ENCODE data around the gene EMP3. TPM values are rescaled to one million over a fixed set of nuclear protein-coding genes. Genes with fewer than 3 reads are reported as not detected.
"Not testable (repeated sequence)": the region's sequence is repeated elsewhere in the genome, so short reads cannot be mapped to it uniquely, and the experiment has no call there.

Gene EMP3
- total RNA-seq, 1 experiment from 2014 or later, result 8.9 TPM

DNA sequence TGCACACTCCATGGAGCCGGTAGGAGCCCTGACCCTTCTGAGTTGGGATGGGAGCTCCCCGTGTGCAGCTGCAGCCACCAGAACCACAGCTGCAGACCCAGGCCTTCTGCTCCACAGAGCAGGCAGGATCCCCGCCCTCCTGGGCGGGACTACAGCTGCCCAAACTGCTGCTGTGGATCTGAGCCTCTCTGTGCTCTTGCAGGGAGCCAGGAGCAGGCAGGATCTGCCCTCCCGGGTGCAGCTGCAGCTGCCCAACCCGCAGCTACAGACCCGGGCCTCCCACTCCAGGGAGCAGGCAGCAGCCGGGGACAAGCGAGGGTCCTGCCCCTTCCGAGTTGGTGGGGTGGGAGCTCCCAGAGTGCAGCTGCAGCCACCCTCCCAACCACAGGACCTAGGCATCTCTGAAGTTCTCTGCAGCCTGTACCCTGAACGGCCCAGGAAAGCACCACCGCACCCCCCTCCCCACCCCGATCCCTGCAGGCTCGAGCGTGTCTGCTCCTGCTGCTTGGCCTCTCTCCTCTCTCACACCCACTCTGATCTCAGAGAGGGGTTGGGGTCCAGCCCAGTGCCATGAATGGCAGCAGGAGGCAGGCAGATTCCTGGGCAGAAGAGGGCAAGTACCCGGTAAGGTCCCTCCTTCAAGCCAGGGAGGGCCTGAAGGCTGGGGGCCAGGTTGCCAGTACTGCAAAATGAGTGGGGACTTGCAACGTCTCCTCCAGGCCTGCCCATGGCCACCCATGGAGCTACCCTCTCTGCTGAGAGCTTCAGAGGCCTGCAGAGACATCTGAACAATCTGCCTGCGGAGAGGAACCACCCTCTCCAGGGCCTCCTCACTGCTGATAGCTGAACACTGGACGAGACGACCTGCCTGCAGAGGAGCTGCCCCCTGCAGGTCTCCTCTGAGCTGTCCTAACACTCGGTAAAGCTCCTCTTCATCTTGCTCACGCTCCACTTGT, 16.4 kb upstream of the EMP3 start:
- no peaks in the 10 kb centered on the region for H3K27me3 Mint-ChIP-seq (ENCODE audit: low read depth)
- peaks cover 8% of the 10 kb centered on the region for H3K4me1 Mint-ChIP-seq
- ChIA-PET CTCF (interaction anchor here (0.6 to 2.1 kb wide), 25 partner anchors 10 to 280 kb away, joined by 3 to 43 read pairs (median 5); partner anchors contain the start of genes KDELR1, PLA2G4C, SYNGR4 and TMEM143), POLR2A (interaction anchor here (1.7 kb wide), 1 partner anchor 38 kb away, joined by 6 read pairs; no protein-coding TSS in a partner anchor)
- TF ChIP-seq ZNF263 (CRISPR knock-in tag; IDR thresholded peaks at IDR 0.05; ENCODE audit: low read depth), result no peak
- no peak for TF ChIP-seq ESRRA (CRISPR knock-in tag; IDR thresholded peaks at IDR 0.05; ENCODE audit: borderline replicate concordance)
- TF ChIP-seq, protein P1, sequence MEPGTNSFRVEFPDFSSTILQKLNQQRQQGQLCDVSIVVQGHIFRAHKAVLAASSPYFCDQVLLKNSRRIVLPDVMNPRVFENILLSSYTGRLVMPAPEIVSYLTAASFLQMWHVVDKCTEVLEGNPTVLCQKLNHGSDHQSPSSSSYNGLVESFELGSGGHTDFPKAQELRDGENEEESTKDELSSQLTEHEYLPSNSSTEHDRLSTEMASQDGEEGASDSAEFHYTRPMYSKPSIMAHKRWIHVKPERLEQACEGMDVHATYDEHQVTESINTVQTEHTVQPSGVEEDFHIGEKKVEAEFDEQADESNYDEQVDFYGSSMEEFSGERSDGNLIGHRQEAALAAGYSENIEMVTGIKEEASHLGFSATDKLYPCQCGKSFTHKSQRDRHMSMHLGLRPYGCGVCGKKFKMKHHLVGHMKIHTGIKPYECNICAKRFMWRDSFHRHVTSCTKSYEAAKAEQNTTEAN (CRISPR knock-in tag; IDR thresholded peaks at IDR 0.05), result no peak
- TF ChIP-seq PRRX2 (CRISPR knock-in tag; IDR thresholded peaks at IDR 0.05), result no peak
- TF ChIP-seq FOXP1 (CRISPR knock-in tag; IDR thresholded peaks at IDR 0.05; ENCODE audit: borderline replicate concordance), result 0 out of 2 replicates have a peak, but pooled peaks have one; percentile 62
- ATAC-seq (peak; percentile 85), DNase-seq (ENCODE audit: low spot score) (peak; percentile 51)
- no peak overlapping the region for H3K27ac Mint-ChIP-seq
- H3K36me3 Mint-ChIP-seq, result no peaks in the 10 kb centered on the region
- H3K9me3 Mint-ChIP-seq, result no peaks in the 10 kb centered on the region
- no peak overlapping the region for H3K4me3 Mint-ChIP-seq

DNA sequence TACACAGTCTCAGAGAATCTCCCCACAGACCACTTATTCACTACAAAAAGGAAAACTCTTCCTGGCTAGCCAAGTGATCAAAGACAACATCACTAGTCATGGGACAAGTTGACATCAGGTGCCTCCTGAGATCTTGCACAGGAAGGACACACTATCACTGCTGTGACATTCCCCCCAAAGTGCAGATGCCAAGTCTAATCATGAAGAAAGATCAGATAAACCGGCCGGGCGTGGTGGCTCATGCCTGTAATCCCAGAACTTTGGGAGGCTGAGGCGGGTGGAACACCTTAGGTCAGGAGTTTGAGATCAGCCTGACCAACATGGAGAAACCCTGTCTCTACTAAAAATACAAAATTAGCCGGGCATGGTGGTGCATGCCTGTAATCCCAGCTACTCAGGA, 15.6 kb upstream of the EMP3 start:
- H3K27me3 Mint-ChIP-seq (ENCODE audit: low read depth); H3K27ac Mint-ChIP-seq; H3K36me3 Mint-ChIP-seq; H3K4me3 Mint-ChIP-seq; H3K4me1 Mint-ChIP-seq; H3K9me3 Mint-ChIP-seq; DNase-seq (ENCODE audit: low spot score); ATAC-seq: not testable (repeated sequence)
- POLR2A ChIA-PET, result interaction anchor here (1.7 kb wide), 1 partner anchor 38 kb away, joined by 6 read pairs; no protein-coding TSS in a partner anchor
- CTCF ChIA-PET, result interaction anchor here (0.8 to 2.1 kb wide), 19 partner anchors 9 to 280 kb away, joined by 3 to 43 read pairs (median 6); partner anchors contain the start of genes KDELR1, PLA2G4C, SYNGR4 and TMEM143

DNA sequence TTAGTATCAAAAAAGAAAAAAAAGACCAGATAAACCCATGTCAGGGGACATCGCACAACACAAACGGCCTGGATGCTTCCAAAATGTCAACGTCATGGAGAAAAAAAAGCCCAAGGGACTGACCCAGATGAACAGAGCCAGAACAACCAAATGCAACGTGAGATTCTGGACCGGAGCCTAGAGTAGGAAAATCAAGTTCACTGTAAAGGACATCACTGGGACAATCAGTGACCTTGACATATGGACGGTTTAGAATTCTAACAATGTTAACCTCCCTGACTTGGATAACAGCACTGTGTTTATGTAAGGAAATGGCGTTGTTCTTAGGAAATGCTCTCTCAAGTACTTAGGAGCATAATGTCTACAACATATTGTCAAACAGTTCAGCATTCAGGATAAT, 15.1 kb upstream of the EMP3 start:
- Mint-ChIP-seq H3K4me1 (peaks cover 8% of the 10 kb centered on the region), H3K9me3 (no peaks in the 10 kb centered on the region), H3K27ac (no peak overlapping the region), H3K27me3 (ENCODE audit: low read depth) (no peaks in the 10 kb centered on the region), H3K4me3 (no peak overlapping the region), H3K36me3 (no peaks in the 10 kb centered on the region)
- POLR2A ChIA-PET, result no interaction called here
- TF ChIP-seq, protein P2, sequence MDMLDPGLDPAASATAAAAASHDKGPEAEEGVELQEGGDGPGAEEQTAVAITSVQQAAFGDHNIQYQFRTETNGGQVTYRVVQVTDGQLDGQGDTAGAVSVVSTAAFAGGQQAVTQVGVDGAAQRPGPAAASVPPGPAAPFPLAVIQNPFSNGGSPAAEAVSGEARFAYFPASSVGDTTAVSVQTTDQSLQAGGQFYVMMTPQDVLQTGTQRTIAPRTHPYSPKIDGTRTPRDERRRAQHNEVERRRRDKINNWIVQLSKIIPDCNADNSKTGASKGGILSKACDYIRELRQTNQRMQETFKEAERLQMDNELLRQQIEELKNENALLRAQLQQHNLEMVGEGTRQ (CRISPR knock-in tag; IDR thresholded peaks at IDR 0.05), result no peak
- TF ChIP-seq, protein P3, sequence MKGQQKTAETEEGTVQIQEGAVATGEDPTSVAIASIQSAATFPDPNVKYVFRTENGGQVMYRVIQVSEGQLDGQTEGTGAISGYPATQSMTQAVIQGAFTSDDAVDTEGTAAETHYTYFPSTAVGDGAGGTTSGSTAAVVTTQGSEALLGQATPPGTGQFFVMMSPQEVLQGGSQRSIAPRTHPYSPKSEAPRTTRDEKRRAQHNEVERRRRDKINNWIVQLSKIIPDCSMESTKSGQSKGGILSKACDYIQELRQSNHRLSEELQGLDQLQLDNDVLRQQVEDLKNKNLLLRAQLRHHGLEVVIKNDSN (CRISPR knock-in tag; IDR thresholded peaks at IDR 0.05), result no peak
- TF ChIP-seq KAT7 (CRISPR knock-in tag; IDR thresholded peaks at IDR 0.05; ENCODE audit: borderline replicate concordance) (no peak), ZBTB21 (CRISPR knock-in tag; IDR thresholded peaks at IDR 0.05; ENCODE audit: borderline replicate concordance) (no peak), SMAD3 (CRISPR knock-in tag; IDR thresholded peaks at IDR 0.05; ENCODE audit: borderline replicate concordance) (no peak), ZNF232 (CRISPR knock-in tag; IDR thresholded peaks at IDR 0.05) (no peak)
- TF ChIP-seq, protein P4, sequence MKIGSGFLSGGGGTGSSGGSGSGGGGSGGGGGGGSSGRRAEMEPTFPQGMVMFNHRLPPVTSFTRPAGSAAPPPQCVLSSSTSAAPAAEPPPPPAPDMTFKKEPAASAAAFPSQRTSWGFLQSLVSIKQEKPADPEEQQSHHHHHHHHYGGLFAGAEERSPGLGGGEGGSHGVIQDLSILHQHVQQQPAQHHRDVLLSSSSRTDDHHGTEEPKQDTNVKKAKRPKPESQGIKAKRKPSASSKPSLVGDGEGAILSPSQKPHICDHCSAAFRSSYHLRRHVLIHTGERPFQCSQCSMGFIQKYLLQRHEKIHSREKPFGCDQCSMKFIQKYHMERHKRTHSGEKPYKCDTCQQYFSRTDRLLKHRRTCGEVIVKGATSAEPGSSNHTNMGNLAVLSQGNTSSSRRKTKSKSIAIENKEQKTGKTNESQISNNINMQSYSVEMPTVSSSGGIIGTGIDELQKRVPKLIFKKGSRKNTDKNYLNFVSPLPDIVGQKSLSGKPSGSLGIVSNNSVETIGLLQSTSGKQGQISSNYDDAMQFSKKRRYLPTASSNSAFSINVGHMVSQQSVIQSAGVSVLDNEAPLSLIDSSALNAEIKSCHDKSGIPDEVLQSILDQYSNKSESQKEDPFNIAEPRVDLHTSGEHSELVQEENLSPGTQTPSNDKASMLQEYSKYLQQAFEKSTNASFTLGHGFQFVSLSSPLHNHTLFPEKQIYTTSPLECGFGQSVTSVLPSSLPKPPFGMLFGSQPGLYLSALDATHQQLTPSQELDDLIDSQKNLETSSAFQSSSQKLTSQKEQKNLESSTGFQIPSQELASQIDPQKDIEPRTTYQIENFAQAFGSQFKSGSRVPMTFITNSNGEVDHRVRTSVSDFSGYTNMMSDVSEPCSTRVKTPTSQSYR (CRISPR knock-in tag; IDR thresholded peaks at IDR 0.05), result no peak
- TF ChIP-seq, protein P5, sequence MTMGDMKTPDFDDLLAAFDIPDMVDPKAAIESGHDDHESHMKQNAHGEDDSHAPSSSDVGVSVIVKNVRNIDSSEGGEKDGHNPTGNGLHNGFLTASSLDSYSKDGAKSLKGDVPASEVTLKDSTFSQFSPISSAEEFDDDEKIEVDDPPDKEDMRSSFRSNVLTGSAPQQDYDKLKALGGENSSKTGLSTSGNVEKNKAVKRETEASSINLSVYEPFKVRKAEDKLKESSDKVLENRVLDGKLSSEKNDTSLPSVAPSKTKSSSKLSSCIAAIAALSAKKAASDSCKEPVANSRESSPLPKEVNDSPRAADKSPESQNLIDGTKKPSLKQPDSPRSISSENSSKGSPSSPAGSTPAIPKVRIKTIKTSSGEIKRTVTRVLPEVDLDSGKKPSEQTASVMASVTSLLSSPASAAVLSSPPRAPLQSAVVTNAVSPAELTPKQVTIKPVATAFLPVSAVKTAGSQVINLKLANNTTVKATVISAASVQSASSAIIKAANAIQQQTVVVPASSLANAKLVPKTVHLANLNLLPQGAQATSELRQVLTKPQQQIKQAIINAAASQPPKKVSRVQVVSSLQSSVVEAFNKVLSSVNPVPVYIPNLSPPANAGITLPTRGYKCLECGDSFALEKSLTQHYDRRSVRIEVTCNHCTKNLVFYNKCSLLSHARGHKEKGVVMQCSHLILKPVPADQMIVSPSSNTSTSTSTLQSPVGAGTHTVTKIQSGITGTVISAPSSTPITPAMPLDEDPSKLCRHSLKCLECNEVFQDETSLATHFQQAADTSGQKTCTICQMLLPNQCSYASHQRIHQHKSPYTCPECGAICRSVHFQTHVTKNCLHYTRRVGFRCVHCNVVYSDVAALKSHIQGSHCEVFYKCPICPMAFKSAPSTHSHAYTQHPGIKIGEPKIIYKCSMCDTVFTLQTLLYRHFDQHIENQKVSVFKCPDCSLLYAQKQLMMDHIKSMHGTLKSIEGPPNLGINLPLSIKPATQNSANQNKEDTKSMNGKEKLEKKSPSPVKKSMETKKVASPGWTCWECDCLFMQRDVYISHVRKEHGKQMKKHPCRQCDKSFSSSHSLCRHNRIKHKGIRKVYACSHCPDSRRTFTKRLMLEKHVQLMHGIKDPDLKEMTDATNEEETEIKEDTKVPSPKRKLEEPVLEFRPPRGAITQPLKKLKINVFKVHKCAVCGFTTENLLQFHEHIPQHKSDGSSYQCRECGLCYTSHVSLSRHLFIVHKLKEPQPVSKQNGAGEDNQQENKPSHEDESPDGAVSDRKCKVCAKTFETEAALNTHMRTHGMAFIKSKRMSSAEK (CRISPR knock-in tag; IDR thresholded peaks at IDR 0.05; ENCODE audit: borderline replicate concordance), result no peak
- TF ChIP-seq, protein P6, sequence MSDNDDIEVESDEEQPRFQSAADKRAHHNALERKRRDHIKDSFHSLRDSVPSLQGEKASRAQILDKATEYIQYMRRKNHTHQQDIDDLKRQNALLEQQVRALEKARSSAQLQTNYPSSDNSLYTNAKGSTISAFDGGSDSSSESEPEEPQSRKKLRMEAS (CRISPR knock-in tag; IDR thresholded peaks at IDR 0.05), result no peak
- DNase-seq (ENCODE audit: low spot score) (no peak), ATAC-seq (no peak)
- CTCF ChIA-PET, result interaction anchor here (1.2 to 2.1 kb wide), 3 partner anchors 17 to 279 kb away, joined by 3 to 19 read pairs (median 4); partner anchors contain the start of gene PLA2G4C

Measured in WTC11 (cell line).